CD4-positive, alpha-beta T cell (primary cell): ENCODE measurements around the gene VPS37C. TPM values are rescaled to one million over a fixed set of nuclear protein-coding genes. Genes with fewer than 3 reads are reported as not detected.

Experiments used
- ATAC-seq: fragments of 200-7000 bp; cut with Tn5 transposase; one replicate; pipeline ENCODE4 v1.10.0; 2022; ENCODE audit warnings: mild to moderate bottlenecking; ENCODE audit not compliant: poor library complexity
- CTCF ChIA-PET: fragments of 350-600 bp; sonication (Branson Sonifier 250); formaldehyde crosslinking; loops from one replicate; lab custom pipeline; 2021; ENCODE audit warnings: antibody characterized with exemption, inconsistent platforms; lab: Charles Lee
- POLR2A ChIA-PET: fragments of 350-600 bp; sonication (Branson Sonifier 250); formaldehyde crosslinking; loops from one replicate; lab custom pipeline; 2021; ENCODE audit warnings: antibody characterized with exemption, inconsistent platforms; lab: Charles Lee
- DNase-seq, 14 experiments: peaks; one replicate each; pipeline ENCODE4 v3.0.0-alpha.2; 2013 to 2020; ENCODE audit warnings: mixed read lengths in 2 of 14
- H3K27ac ChIP-seq, 2 donors: one replicate each; pipeline versions ENCODE4 v1.5.1 to v1.7.0; 2013; ENCODE audit warnings: low read length in 2 of 2, low read depth in 1 of 2, mild to moderate bottlenecking in 1 of 2
- H3K27me3 ChIP-seq, 2 experiments: 1 replicate in 1 of 2; 2 replicates in 1 of 2; pipeline versions ENCODE4 v1.6.1 to v1.7.0; 2013; ENCODE audit warnings: low read length in 2 of 2, control low read depth in 1 of 2, mild to moderate bottlenecking in 1 of 2, moderate library complexity in 1 of 2; ENCODE audit not compliant: insufficient read depth in 2 of 2, control insufficient read depth in 1 of 2
- H3K36me3 ChIP-seq: one replicate; pipeline ENCODE4 v1.6.1; 2013; ENCODE audit warnings: low read length, control low read depth; ENCODE audit not compliant: insufficient read depth
- H3K4me1 ChIP-seq: one replicate; pipeline ENCODE4 v1.6.1; 2013; ENCODE audit warnings: low read length, control low read depth; ENCODE audit not compliant: insufficient read depth
- H3K4me3 ChIP-seq: one replicate; pipeline ENCODE4 v1.5.1; 2013; ENCODE audit warnings: mild to moderate bottlenecking, low read length, moderate library complexity
- H3K9me3 ChIP-seq, 2 experiments: 1 replicate in 1 of 2; 2 replicates in 1 of 2; pipeline versions ENCODE4 v1.6.1 to v1.7.0; 2013; ENCODE audit warnings: low read length in 2 of 2, mild to moderate bottlenecking in 2 of 2, control low read depth in 1 of 2, moderate library complexity in 1 of 2; ENCODE audit not compliant: control insufficient read depth in 1 of 2, insufficient read depth in 1 of 2
- H3K27ac Mint-ChIP-seq: one replicate; pipeline ENCODE4 v1.8.0; 2020; ENCODE audit warnings: mixed read lengths
- H3K27me3 Mint-ChIP-seq: one replicate; pipeline ENCODE4 v1.8.0; 2021; ENCODE audit warnings: mixed read lengths
- H3K36me3 Mint-ChIP-seq: one replicate; pipeline ENCODE4 v1.8.0; 2021; ENCODE audit warnings: low read depth, mixed read lengths
- H3K4me1 Mint-ChIP-seq: one replicate; pipeline ENCODE4 v1.8.0; 2021; ENCODE audit warnings: low read depth, mixed read lengths
- H3K4me3 Mint-ChIP-seq: one replicate; pipeline ENCODE4 v1.8.0; 2020; ENCODE audit warnings: mild to moderate bottlenecking, mixed read lengths
- H3K9me3 Mint-ChIP-seq: one replicate; pipeline ENCODE4 v1.8.0; 2020; ENCODE audit warnings: mixed read lengths
- intact Hi-C, 2 experiments: fragments of 100-400 bp; cut with DNase I in 1 of 2; cut with micrococcal nuclease in 1 of 2; formaldehyde crosslinking; loops; one replicate each; pipeline versions ENCODE4 v1.15.1 to v1.9.0; 2023 to 2025; cut with DNase I, micrococcal nuclease
- total RNA-seq, 174 experiments: library from RNA in 2 of 174; stranded (reverse) in 2 of 174; gene quantifications; one replicate each; pipeline ENCODE4 v1.2.3 and lab custom pipeline; 2021 to 2026
- TF ChIP-seq, protein P1 (sequence below): fragments of 200-600 bp; IDR thresholded peaks from one replicate; pipeline ENCODE4 v1.8.0; 2022; ENCODE audit warnings: antibody characterized with exemption, mild to moderate bottlenecking

The VPS37C gene
- total RNA-seq, 2 experiments from 2014 or later: 1.8 to 2.0 TPM

- H3K36me3 Mint-ChIP-seq: peaks cover 97% of the 10 kb centered on the region
- Histone ChIP-seq H3K36me3 (peaks cover 85% of the 10 kb centered on the region), H3K27me3 (no peaks in the 10 kb centered on the region), H3K4me1 (peaks cover 95% of the 10 kb centered on the region), H3K4me3 (no peak overlapping the region), H3K27ac (peak overlapping the region; percentile 67 to 71), H3K9me3 (no peaks in the 10 kb centered on the region)
- TF ChIP-seq, protein P1, sequence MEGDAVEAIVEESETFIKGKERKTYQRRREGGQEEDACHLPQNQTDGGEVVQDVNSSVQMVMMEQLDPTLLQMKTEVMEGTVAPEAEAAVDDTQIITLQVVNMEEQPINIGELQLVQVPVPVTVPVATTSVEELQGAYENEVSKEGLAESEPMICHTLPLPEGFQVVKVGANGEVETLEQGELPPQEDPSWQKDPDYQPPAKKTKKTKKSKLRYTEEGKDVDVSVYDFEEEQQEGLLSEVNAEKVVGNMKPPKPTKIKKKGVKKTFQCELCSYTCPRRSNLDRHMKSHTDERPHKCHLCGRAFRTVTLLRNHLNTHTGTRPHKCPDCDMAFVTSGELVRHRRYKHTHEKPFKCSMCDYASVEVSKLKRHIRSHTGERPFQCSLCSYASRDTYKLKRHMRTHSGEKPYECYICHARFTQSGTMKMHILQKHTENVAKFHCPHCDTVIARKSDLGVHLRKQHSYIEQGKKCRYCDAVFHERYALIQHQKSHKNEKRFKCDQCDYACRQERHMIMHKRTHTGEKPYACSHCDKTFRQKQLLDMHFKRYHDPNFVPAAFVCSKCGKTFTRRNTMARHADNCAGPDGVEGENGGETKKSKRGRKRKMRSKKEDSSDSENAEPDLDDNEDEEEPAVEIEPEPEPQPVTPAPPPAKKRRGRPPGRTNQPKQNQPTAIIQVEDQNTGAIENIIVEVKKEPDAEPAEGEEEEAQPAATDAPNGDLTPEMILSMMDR: no peak
- intact Hi-C loops: loop anchor here (2.0 to 5.0 kb wide), 4 partner anchors 70 to 142 kb away; partner anchors contain the start of gene CD6 (in 1 of the 2)
- ChIA-PET CTCF (interaction anchor here (1.1 to 4.2 kb wide), 7 partner anchors 17 to 197 kb away, joined by 3 to 19 read pairs (median 9); no protein-coding TSS in a partner anchor), POLR2A (interaction anchor here (0.6 to 7.6 kb wide), 34 partner anchors 8 to 199 kb away, joined by 3 to 116 read pairs (median 6); partner anchors contain the start of genes CD5, TMEM109 and VPS37C)
- no peak for DNase-seq
- no peaks in the 10 kb centered on the region for H3K27me3 Mint-ChIP-seq
- no peak for ATAC-seq
- H3K4me3 Mint-ChIP-seq: peak overlapping the region; percentile 83
- H3K9me3 Mint-ChIP-seq: no peaks in the 10 kb centered on the region
- H3K4me1 Mint-ChIP-seq: peaks cover 97% of the 10 kb centered on the region
- no peak overlapping the region for H3K27ac Mint-ChIP-seq
Measured at GRCh38 chr11:61112575-61112974, 48.7 kb downstream of the VPS37C start.

- peaks cover 100% of the 10 kb centered on the region for H3K4me1 Mint-ChIP-seq
- Histone ChIP-seq H3K9me3 (no peaks in the 10 kb centered on the region), H3K4me3 (peak overlapping the region; percentile 24), H3K36me3 (peaks cover 85% of the 10 kb centered on the region), H3K27ac (peak overlapping the region; percentile 67 to 71), H3K4me1 (peaks cover 100% of the 10 kb centered on the region), H3K27me3 (no peaks in the 10 kb centered on the region)
- peaks cover 97% of the 10 kb centered on the region for H3K36me3 Mint-ChIP-seq
- DNase-seq (peak in 13 of 14 experiments; percentile 28 to 87 (median 52)), ATAC-seq (peak; percentile 78)
- peak overlapping the region; percentile 83 for H3K4me3 Mint-ChIP-seq
- TF ChIP-seq, protein P1: no peak
- ChIA-PET CTCF (interaction anchor here (1.1 to 4.2 kb wide), 10 partner anchors 8 to 196 kb away, joined by 3 to 19 read pairs (median 8); partner anchors contain the start of gene CD5), POLR2A (interaction anchor here (0.6 to 7.6 kb wide), 29 partner anchors 10 to 206 kb away, joined by 3 to 116 read pairs (median 6); partner anchors contain the start of genes CD5, PRPF19, TMEM109 and VPS37C)
- H3K9me3 Mint-ChIP-seq: no peaks in the 10 kb centered on the region
- intact Hi-C loops: loop anchor here (1.0 to 5.0 kb wide), 6 partner anchors 10 to 141 kb away; partner anchors contain the start of genes CD5 (in 1 of the 2) and CD6 (in 1 of the 2)
- no peaks in the 10 kb centered on the region for H3K27me3 Mint-ChIP-seq
- no peak overlapping the region for H3K27ac Mint-ChIP-seq
Measured at GRCh38 chr11:61111786-61112517, 49.3 kb downstream of the VPS37C start.

DNA sequence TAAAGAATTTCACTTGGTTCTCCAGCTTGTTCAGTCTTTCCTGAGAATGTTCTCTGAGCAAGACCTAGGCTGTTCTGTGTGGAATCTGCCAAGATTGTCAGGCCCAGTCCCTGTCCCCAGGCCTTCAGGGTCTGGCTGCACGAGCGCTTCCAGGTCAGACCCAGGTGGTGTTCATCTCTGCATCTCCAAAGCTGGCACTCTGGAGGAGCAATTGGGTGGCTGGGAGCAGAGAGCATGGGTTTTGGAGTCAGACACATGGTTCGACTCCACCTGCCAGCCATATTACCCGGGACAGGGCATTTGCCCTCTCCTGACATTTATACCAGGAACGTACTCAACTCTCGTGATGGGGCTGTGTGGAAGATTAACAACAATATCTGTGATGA is 50.2 kb downstream of the VPS37C start:
- CTCF ChIA-PET: interaction anchor here (0.7 to 4.2 kb wide), 9 partner anchors 9 to 141 kb away, joined by 3 to 19 read pairs (median 9); partner anchors contain the start of gene CD5
- intact Hi-C loops: loop anchor here (1.0 to 5.0 kb wide), 5 partner anchors 9 to 124 kb away; partner anchors contain the start of gene CD5 (in 1 of the 2)
- TF ChIP-seq, protein P1: no peak
- Mint-ChIP-seq H3K9me3 (no peaks in the 10 kb centered on the region), H3K4me1 (peaks cover 100% of the 10 kb centered on the region), H3K36me3 (peaks cover 97% of the 10 kb centered on the region), H3K27me3 (no peaks in the 10 kb centered on the region), H3K27ac (no peak overlapping the region), H3K4me3 (peak overlapping the region; percentile 83)
- Histone ChIP-seq H3K27ac (peak overlapping the region; percentile 67 to 71), H3K27me3 (no peaks in the 10 kb centered on the region), H3K36me3 (peaks cover 83% of the 10 kb centered on the region), H3K9me3 (no peaks in the 10 kb centered on the region), H3K4me1 (peaks cover 100% of the 10 kb centered on the region), H3K4me3 (no peak overlapping the region)
- DNase-seq: no peak
- ATAC-seq: no peak
- POLR2A ChIA-PET: interaction anchor here (0.7 to 7.6 kb wide), 22 partner anchors 9 to 205 kb away, joined by 3 to 116 read pairs (median 14); partner anchors contain the start of genes CD5, PRPF19 and TMEM109
